HepG2 (cell line): ENCODE data around the gene SUPT4H1. TPM values are rescaled to one million over a fixed set of nuclear protein-coding genes. Genes with fewer than 3 reads are reported as not detected.

ENCODE experiments used
- ATAC-seq: fragments of 200-7000 bp; cut with Tn5 transposase; 3 replicates; pipeline ENCODE4 v1.9.1; 2020; ENCODE audit warnings: mild to moderate bottlenecking, moderate library complexity
- BruUV-seq: library from RNA; stranded (reverse); fragments of 400-500 nt; replicated peaks from 2 replicates; lab custom pipeline; 2021; lab: Mats Ljungman, UMichigan
- CTCF ChIA-PET: fragments of 300-600 bp; formaldehyde crosslinking; extraction: SDS; loops from one replicate; lab custom pipeline; 2021; ENCODE audit warnings: low total read pairs, inconsistent platforms, low intra/inter-chr PET ratio; lab: Yijun Ruan, JAX
- POLR2A ChIA-PET: fragments of 350-600 bp; sonication (Branson Sonifier 250); formaldehyde crosslinking; loops from one replicate; lab custom pipeline; 2020; ENCODE audit warnings: antibody characterized with exemption, inconsistent platforms; lab: Yijun Ruan, JAX
- DNase-seq: peaks from one replicate; pipeline ENCODE4 v3.0.0-alpha.2; 2015; ENCODE audit warnings: low spot score
- FAIRE-seq: peaks from 3 replicates; lab custom pipeline; 2011; peaks lifted over from hg19 to GRCh38; lab: Jason Lieb, UNC
- H2AFZ ChIP-seq: one replicate; pipeline ENCODE4 v1.6.1; 2011; ENCODE audit warnings: low read length, inconsistent platforms
- H3K27ac ChIP-seq: fragments of 300-600 bp; 3 replicates; pipeline ENCODE4 v1.8.0; 2011; ENCODE audit warnings: mixed run types, mild to moderate bottlenecking, mixed read lengths, low read length, inconsistent platforms; ENCODE audit not compliant: insufficient read depth; ENCODE audit errors: extremely low read length
- H3K27me3 ChIP-seq, 2 experiments: fragments of 200-600 bp in 1 of 2; 2 replicates in 1 of 2; 3 replicates in 1 of 2; pipeline versions ENCODE4 v1.6.0 to v1.8.0; 2011; ENCODE audit warnings: low read length in 2 of 2, mild to moderate bottlenecking in 2 of 2, moderate library complexity in 2 of 2, inconsistent platforms in 1 of 2; ENCODE audit not compliant: insufficient read depth in 2 of 2, control insufficient read depth in 1 of 2
- H3K36me3 ChIP-seq, 2 experiments: fragments of 200-600 bp in 1 of 2; replicated peaks in 1 of 2; 2 replicates in 1 of 2; 3 replicates in 1 of 2; pipeline versions ENCODE4 v1.5.1 to v1.8.0; 2011; ENCODE audit warnings: low read length in 2 of 2, inconsistent platforms in 1 of 2; ENCODE audit not compliant: insufficient read depth in 2 of 2, control insufficient read depth in 1 of 2
- H3K4me1 ChIP-seq: 2 replicates; pipeline ENCODE4 v1.5.1; 2012; ENCODE audit warnings: low read length, inconsistent platforms; ENCODE audit not compliant: insufficient read depth
- H3K4me2 ChIP-seq: 2 replicates; pipeline ENCODE4 v1.6.0; 2011; ENCODE audit warnings: low read depth, low read length, inconsistent platforms
- H3K4me3 ChIP-seq, 3 experiments: fragments of 200-600 bp in 1 of 3; sonication (generic), shearing (Covaris generic) in 1 of 3; replicated peaks in 1 of 3; 2 replicates each; pipeline ENCODE4 v1.5.1; 2011 to 2016; ENCODE audit warnings: low read length in 3 of 3, inconsistent platforms in 2 of 3, low read depth in 2 of 3, mild to moderate bottlenecking in 2 of 3, control low read depth in 1 of 3, mixed read lengths in 1 of 3; ENCODE audit not compliant: insufficient read depth in 1 of 3
- H3K79me2 ChIP-seq: one replicate; pipeline ENCODE4 v1.6.1; 2011; ENCODE audit warnings: low read length, inconsistent platforms; ENCODE audit not compliant: insufficient read depth
- H3K9ac ChIP-seq: 2 replicates; pipeline ENCODE4 v1.6.0; 2011; ENCODE audit warnings: mild to moderate bottlenecking, low read depth, low read length, inconsistent platforms; ENCODE audit not compliant: insufficient read depth
- H3K9me3 ChIP-seq: 2 replicates; pipeline ENCODE4 v1.5.1; 2012; ENCODE audit warnings: mild to moderate bottlenecking, low read length
- H4K20me1 ChIP-seq: 2 replicates; pipeline ENCODE4 v1.6.0; 2011; ENCODE audit warnings: inconsistent platforms, mild to moderate bottlenecking, low read length, moderate library complexity; ENCODE audit not compliant: insufficient read depth
- FOXO1 ChIP-seq: sonication (generic); formaldehyde crosslinking; IDR thresholded peaks from 2 replicates; pipeline ENCODE4 v1.4.0; 2020; ENCODE audit warnings: missing genetic modification reagents
- IKZF4 ChIP-seq: sonication (generic); formaldehyde crosslinking; IDR thresholded peaks from 2 replicates; pipeline ENCODE4 v1.5.1; 2020; ENCODE audit warnings: borderline replicate concordance, mild to moderate bottlenecking, low read depth, missing genetic modification reagents; ENCODE audit errors: not compliant biosample characterization
- NFE2L2 ChIP-seq: fragments of 150-350 bp; IDR thresholded peaks from 2 replicates; pipeline ENCODE4 v1.6.1; 2014; ENCODE audit warnings: low read length
- RBFOX2 ChIP-seq: fragments of 200-400 bp; formaldehyde crosslinking; IDR thresholded peaks from 2 replicates; pipeline ENCODE4 v1.6.1; 2017; ENCODE audit warnings: low read depth, mild to moderate bottlenecking, low read length
- RFXAP ChIP-seq: sonication (generic); formaldehyde crosslinking; IDR thresholded peaks from 2 replicates; pipeline ENCODE4 v1.4.0; 2020; ENCODE audit warnings: missing genetic modification reagents, borderline replicate concordance
- ZNF768 ChIP-seq: sonication (generic); formaldehyde crosslinking; IDR thresholded peaks from 2 replicates; pipeline ENCODE4 v1.4.0; 2020; ENCODE audit warnings: missing genetic modification reagents
- WGBS: methylation state at CpG from one replicate; pipeline ENCODE4 v1.1.6; 2017; ENCODE audit warnings: low lambda C conversion rate; 5-methylcytosine and 5-hydroxymethylcytosine counted together
- in situ Hi-C: cut with HindIII; loops from 2 replicates; pipeline ENCODE4 v1.10.0; 2017; ENCODE audit warnings: low pct_unique_long_range_greater_than_20kb; ENCODE audit not compliant: extremely low pct_ligation_motif_present
- intact Hi-C: fragments of 100-400 bp; cut with micrococcal nuclease; formaldehyde crosslinking; loops from one replicate; pipeline ENCODE4 v1.10.0; 2022; ENCODE audit not compliant: unreplicated experiment
- polyA plus RNA-seq, 8 experiments: library from polyadenylated mRNA; depleted of rRNA in 3 of 8; stranded (reverse) in 7 of 8; unstranded in 1 of 8; fragments of >200 nt; fragmentation: Illumina TruSeq in 4 of 8; extraction: Trizol in 4 of 8; gene quantifications; 2 replicates each; pipeline versions ENCODE4 v1.2.1 to v1.2.3, GENCODE V29; 2011 to 2016; ENCODE audit warnings: low read depth in 4 of 8, missing spikeins in 1 of 8, mixed read lengths in 1 of 8; ENCODE audit not compliant: insufficient read depth in 1 of 8
- total RNA-seq, 5 experiments: library from RNA; depleted of rRNA; stranded (reverse); fragments of >200 nt; fragmentation: Illumina TruSeq; extraction: Trizol; gene quantifications; 2 replicates each; pipeline ENCODE4 v1.2.3, GENCODE V29; 2016; ENCODE audit warnings: low read depth in 1 of 5
- TF ChIP-seq, protein P1 (sequence below): IDR thresholded peaks from 2 replicates; pipeline ENCODE4 v1.6.1; 2016
- TF ChIP-seq, protein P2 (sequence below): sonication (generic); formaldehyde crosslinking; IDR thresholded peaks from 2 replicates; pipeline ENCODE4 v1.5.0; 2020; ENCODE audit warnings: mild to moderate bottlenecking, missing genetic modification reagents
- TF ChIP-seq, protein P3 (sequence below), 2 experiments: sonication (generic) in 1 of 2; formaldehyde crosslinking in 1 of 2; IDR thresholded peaks; 2 replicates each; pipeline versions ENCODE4 v1.6.1 to v1.9.0; 2014 to 2022; ENCODE audit warnings: antibody characterized with exemption in 1 of 2, borderline replicate concordance in 1 of 2, inconsistent platforms in 1 of 2, low read depth in 1 of 2, missing genetic modification reagents in 1 of 2

The SUPT4H1 gene
- total and polyA plus RNA-seq, 2 of the 13 experiments (the other 11 are each of a cell fraction or from before 2014, with no cell fraction given), result 155 to 244 TPM

- CTCF ChIA-PET, result interaction anchor here (5.0 kb wide), 1 partner anchor 129 kb away, joined by 121 read pairs; no protein-coding TSS in a partner anchor
- Histone ChIP-seq H4K20me1 (no peaks in the 10 kb centered on the region), H3K4me3 (no peak overlapping the region), H3K27me3 (peaks cover 22 to 70% of the 10 kb centered on the region in 2 experiments), H2AFZ (no peak overlapping the region), H3K36me3 (no peaks in the 10 kb centered on the region), H3K9me3 (no peaks in the 10 kb centered on the region), H3K4me2 (no peak overlapping the region), H3K79me2 (no peaks in the 10 kb centered on the region), H3K9ac (no peak overlapping the region), H3K4me1 (peaks cover 19% of the 10 kb centered on the region; the same call in 1 of the 2 replicates), H3K27ac (no peak overlapping the region)
- no peak for ATAC-seq
- no peak for FAIRE-seq
- 48% methylated on average over 4 of the region's 7 CpGs for WGBS
- DNase-seq, result no peak
- BruUV-seq, result no TSS peak
- in situ Hi-C loops, result no loop called here
- intact Hi-C loops, result no loop called here
- POLR2A ChIA-PET, result interaction anchor here (1.0 to 2.6 kb wide), 2 partner anchors 63 to 98 kb away, joined by 3 to 35 read pairs; partner anchors contain the start of gene RNF43
- peak; percentile 97 for TF ChIP-seq ZNF768 (CRISPR knock-in tag)
- TF ChIP-seq FOXO1, result no peak
- TF ChIP-seq, protein P1, sequence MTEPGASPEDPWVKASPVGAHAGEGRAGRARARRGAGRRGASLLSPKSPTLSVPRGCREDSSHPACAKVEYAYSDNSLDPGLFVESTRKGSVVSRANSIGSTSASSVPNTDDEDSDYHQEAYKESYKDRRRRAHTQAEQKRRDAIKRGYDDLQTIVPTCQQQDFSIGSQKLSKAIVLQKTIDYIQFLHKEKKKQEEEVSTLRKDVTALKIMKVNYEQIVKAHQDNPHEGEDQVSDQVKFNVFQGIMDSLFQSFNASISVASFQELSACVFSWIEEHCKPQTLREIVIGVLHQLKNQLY, result no peak
- TF ChIP-seq, protein P2, sequence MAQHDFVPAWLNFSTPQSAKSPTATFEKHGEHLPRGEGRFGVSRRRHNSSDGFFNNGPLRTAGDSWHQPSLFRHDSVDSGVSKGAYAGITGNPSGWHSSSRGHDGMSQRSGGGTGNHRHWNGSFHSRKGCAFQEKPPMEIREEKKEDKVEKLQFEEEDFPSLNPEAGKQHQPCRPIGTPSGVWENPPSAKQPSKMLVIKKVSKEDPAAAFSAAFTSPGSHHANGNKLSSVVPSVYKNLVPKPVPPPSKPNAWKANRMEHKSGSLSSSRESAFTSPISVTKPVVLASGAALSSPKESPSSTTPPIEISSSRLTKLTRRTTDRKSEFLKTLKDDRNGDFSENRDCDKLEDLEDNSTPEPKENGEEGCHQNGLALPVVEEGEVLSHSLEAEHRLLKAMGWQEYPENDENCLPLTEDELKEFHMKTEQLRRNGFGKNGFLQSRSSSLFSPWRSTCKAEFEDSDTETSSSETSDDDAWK, result no peak
- TF ChIP-seq, protein P3, sequence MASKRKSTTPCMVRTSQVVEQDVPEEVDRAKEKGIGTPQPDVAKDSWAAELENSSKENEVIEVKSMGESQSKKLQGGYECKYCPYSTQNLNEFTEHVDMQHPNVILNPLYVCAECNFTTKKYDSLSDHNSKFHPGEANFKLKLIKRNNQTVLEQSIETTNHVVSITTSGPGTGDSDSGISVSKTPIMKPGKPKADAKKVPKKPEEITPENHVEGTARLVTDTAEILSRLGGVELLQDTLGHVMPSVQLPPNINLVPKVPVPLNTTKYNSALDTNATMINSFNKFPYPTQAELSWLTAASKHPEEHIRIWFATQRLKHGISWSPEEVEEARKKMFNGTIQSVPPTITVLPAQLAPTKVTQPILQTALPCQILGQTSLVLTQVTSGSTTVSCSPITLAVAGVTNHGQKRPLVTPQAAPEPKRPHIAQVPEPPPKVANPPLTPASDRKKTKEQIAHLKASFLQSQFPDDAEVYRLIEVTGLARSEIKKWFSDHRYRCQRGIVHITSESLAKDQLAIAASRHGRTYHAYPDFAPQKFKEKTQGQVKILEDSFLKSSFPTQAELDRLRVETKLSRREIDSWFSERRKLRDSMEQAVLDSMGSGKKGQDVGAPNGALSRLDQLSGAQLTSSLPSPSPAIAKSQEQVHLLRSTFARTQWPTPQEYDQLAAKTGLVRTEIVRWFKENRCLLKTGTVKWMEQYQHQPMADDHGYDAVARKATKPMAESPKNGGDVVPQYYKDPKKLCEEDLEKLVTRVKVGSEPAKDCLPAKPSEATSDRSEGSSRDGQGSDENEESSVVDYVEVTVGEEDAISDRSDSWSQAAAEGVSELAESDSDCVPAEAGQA (IDR thresholded peaks at IDR 0.05; ENCODE audit: low read depth), result no peak
- TF ChIP-seq, protein P3 (CRISPR knock-in tag; IDR thresholded peaks at IDR 0.05; ENCODE audit: borderline replicate concordance), result no peak
- no peak for TF ChIP-seq IKZF4 (CRISPR knock-in tag)
- no peak for TF ChIP-seq NFE2L2
- TF ChIP-seq RFXAP, result no peak
- no peak for TF ChIP-seq RBFOX2
These were observed 33.3 kb downstream of the SUPT4H1 start for GRCh38 chr17:58318627-58319172.
